ENCODE measurements around the gene GPHN.

Gene GPHN

DNA sequence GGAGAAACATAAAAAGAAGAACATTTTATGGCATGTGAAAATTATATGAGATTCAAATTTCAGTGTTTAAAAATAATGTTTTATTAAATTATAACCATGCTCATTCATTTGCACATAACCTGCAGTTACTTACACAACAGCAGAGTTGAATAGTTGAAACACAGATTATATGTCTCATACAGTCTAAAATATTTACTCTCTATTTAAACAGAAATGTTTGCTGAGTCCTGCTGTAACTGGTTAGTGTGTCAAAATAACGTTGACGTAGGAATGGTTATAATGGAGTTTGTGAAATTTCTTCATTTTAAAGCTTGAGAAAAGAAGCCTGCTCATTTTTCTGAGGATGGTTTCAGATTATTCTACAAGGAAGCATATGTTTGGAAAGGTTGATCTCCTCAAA lies 484.8 kb downstream of the GPHN start:
- no peak for DNase-seq (ENCODE audit: low read depth)
- H3K4me3 ChIP-seq (ENCODE audit: low read depth, low read length): no peak overlapping the region
- TF ChIP-seq MYC (IDR thresholded peaks at IDR 0.05; ENCODE audit: low read depth, low read length): no peak
- TF ChIP-seq, protein P1, sequence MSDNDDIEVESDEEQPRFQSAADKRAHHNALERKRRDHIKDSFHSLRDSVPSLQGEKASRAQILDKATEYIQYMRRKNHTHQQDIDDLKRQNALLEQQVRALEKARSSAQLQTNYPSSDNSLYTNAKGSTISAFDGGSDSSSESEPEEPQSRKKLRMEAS (IDR thresholded peaks at IDR 0.05; ENCODE audit: low read depth, low read length): no peak

DNA sequence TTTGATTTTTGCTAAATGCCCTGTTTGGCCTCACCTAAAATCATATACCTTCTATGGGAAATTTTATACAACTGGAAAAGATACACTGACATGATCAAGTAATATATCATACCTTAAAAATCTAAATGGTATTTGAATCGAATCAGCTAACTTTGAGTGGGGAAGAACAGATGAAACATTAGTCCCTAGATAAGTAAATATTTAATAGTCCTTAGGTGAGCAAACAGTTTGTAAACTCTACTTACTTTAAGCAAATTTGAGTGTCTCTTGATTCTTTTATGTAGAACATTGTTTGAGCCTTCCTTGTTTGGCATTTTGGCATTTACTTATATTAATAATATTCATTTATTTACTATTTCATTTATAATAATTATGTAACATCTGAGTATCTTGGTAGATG lies 485.6 kb downstream of the GPHN start:
- H3K4me3 ChIP-seq (ENCODE audit: low read depth, low read length): no peak overlapping the region
- DNase-seq (ENCODE audit: low read depth): no peak
- TF ChIP-seq, protein P2, sequence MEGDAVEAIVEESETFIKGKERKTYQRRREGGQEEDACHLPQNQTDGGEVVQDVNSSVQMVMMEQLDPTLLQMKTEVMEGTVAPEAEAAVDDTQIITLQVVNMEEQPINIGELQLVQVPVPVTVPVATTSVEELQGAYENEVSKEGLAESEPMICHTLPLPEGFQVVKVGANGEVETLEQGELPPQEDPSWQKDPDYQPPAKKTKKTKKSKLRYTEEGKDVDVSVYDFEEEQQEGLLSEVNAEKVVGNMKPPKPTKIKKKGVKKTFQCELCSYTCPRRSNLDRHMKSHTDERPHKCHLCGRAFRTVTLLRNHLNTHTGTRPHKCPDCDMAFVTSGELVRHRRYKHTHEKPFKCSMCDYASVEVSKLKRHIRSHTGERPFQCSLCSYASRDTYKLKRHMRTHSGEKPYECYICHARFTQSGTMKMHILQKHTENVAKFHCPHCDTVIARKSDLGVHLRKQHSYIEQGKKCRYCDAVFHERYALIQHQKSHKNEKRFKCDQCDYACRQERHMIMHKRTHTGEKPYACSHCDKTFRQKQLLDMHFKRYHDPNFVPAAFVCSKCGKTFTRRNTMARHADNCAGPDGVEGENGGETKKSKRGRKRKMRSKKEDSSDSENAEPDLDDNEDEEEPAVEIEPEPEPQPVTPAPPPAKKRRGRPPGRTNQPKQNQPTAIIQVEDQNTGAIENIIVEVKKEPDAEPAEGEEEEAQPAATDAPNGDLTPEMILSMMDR (IDR thresholded peaks at IDR 0.05; ENCODE audit: low read depth, low read length): no peak
- TF ChIP-seq, protein P1 (IDR thresholded peaks at IDR 0.05; ENCODE audit: low read depth, low read length): no peak
- TF ChIP-seq POLR2A (IDR thresholded peaks at IDR 0.05; ENCODE audit: extremely low read depth, insufficient read length) (no peak), MYC (IDR thresholded peaks at IDR 0.05; ENCODE audit: low read depth, low read length) (no peak)

DNA sequence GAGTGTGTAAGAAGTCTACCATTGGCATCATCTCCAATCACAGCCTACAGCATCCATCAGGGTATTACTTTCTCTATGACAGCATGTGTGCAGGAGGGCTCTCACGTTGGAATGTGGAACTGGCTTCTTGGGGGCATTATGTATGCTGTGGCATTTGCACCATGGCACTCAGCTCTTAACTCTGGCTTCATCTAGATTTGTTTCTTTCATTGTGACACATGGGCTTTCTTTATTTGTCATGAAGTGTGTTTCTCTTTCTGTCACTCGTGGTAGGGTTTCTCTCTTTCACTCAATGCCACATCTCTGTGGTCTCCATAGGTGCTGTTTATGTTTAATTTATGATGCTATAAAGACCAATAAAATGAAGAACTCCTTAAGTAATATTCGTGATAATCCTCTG lies 490.1 kb downstream of the GPHN start:
- no peak overlapping the region for H3K4me3 ChIP-seq (ENCODE audit: low read depth, low read length)
- no peak for TF ChIP-seq MYC (IDR thresholded peaks at IDR 0.05; ENCODE audit: low read depth, low read length)
- DNase-seq (ENCODE audit: low read depth): no peak

- TF ChIP-seq, protein P1 (IDR thresholded peaks at IDR 0.05; ENCODE audit: low read depth, low read length): no peak
- TF ChIP-seq, protein P2 (IDR thresholded peaks at IDR 0.05; ENCODE audit: low read depth, low read length): no peak
- no peak for TF ChIP-seq MYC (IDR thresholded peaks at IDR 0.05; ENCODE audit: low read depth, low read length)
- no peak for TF ChIP-seq POLR2A (IDR thresholded peaks at IDR 0.05; ENCODE audit: extremely low read depth, insufficient read length)
- no peak overlapping the region for H3K4me3 ChIP-seq (ENCODE audit: low read depth, low read length)
Observed at GRCh38 chr14:66999978-67000377, 492.0 kb downstream of the GPHN start.

GRCh38 chr14:67002994-67003753 lies 495.2 kb downstream of the GPHN start:
- TF ChIP-seq, protein P1 (IDR thresholded peaks at IDR 0.05; ENCODE audit: low read depth, low read length): no peak
- TF ChIP-seq POLR2A (IDR thresholded peaks at IDR 0.05; ENCODE audit: extremely low read depth, insufficient read length) (no peak), MYC (IDR thresholded peaks at IDR 0.05; ENCODE audit: low read depth, low read length) (no peak)
- TF ChIP-seq, protein P2 (IDR thresholded peaks at IDR 0.05; ENCODE audit: low read depth, low read length): no peak
- H3K4me3 ChIP-seq (ENCODE audit: low read depth, low read length): no peak overlapping the region
- no peak for DNase-seq (ENCODE audit: low read depth)

More at GRCh38 chr14:66999978-67000377, 492.0 kb downstream of the GPHN start:
- no peak for DNase-seq (ENCODE audit: low read depth)

- no peak overlapping the region for H3K4me3 ChIP-seq (ENCODE audit: low read depth, low read length)
- no peak for DNase-seq (ENCODE audit: low read depth)
Observed at GRCh38 chr14:67004521-67004920, 496.6 kb downstream of the GPHN start.

More at GRCh38 chr14:67004521-67004920, 496.6 kb downstream of the GPHN start:
- TF ChIP-seq, protein P2 (IDR thresholded peaks at IDR 0.05; ENCODE audit: low read depth, low read length): no peak
- TF ChIP-seq, protein P1 (IDR thresholded peaks at IDR 0.05; ENCODE audit: low read depth, low read length): no peak
- TF ChIP-seq POLR2A (IDR thresholded peaks at IDR 0.05; ENCODE audit: extremely low read depth, insufficient read length) (no peak), MYC (IDR thresholded peaks at IDR 0.05; ENCODE audit: low read depth, low read length) (no peak)
